DND-41 (cell line): ENCODE measurements around the gene KLF17.

Experiments
- ATAC-seq: fragments of 200-7000 bp; cut with Tn5 transposase; 3 replicates; pipeline ENCODE4 v1.9.1; 2021; ENCODE audit warnings: low read depth; ENCODE audit not compliant: insufficient read depth
- DNase-seq: peaks from one replicate; pipeline ENCODE4 v3.0.0-alpha.2; 2020
- H2AFZ ChIP-seq: 2 replicates; pipeline ENCODE4 v1.6.0; 2012; ENCODE audit warnings: low read depth, low read length
- H3K27ac ChIP-seq: 2 replicates; pipeline ENCODE4 v1.5.1; 2012; ENCODE audit warnings: low read length, inconsistent platforms
- H3K27me3 ChIP-seq: fragments of 200-600 bp; sonication (generic); 2 replicates; pipeline ENCODE4 v1.6.0; 2012; ENCODE audit warnings: low read length, mild to moderate bottlenecking, inconsistent platforms; ENCODE audit not compliant: insufficient read depth, poor library complexity
- H3K36me3 ChIP-seq: 2 replicates; pipeline ENCODE4 v1.5.1; 2012; ENCODE audit warnings: low read length, inconsistent platforms; ENCODE audit not compliant: insufficient read depth
- H3K4me1 ChIP-seq: 2 replicates; pipeline ENCODE4 v1.5.1; 2012; ENCODE audit warnings: mild to moderate bottlenecking, low read length; ENCODE audit not compliant: insufficient read depth
- H3K4me2 ChIP-seq: 2 replicates; pipeline ENCODE4 v1.6.0; 2012; ENCODE audit warnings: mild to moderate bottlenecking, moderate library complexity, low read length, inconsistent platforms; ENCODE audit not compliant: insufficient read depth
- H3K4me3 ChIP-seq, 2 experiments: fragments of 200-600 bp in 1 of 2; shearing (Covaris generic) in 1 of 2; 2 replicates each; pipeline ENCODE4 v1.5.1; 2012 to 2016; ENCODE audit warnings: inconsistent platforms in 2 of 2, low read length in 2 of 2, mild to moderate bottlenecking in 2 of 2, low read depth in 1 of 2, moderate library complexity in 1 of 2
- H3K79me2 ChIP-seq: 2 replicates; pipeline ENCODE4 v1.6.0; 2012; ENCODE audit warnings: low read length, inconsistent platforms; ENCODE audit not compliant: insufficient read depth
- H3K9ac ChIP-seq: 2 replicates; pipeline ENCODE4 v1.6.0; 2012; ENCODE audit warnings: low read depth, mild to moderate bottlenecking, inconsistent platforms, low read length, moderate library complexity
- H3K9me3 ChIP-seq: 2 replicates; pipeline ENCODE4 v1.5.1; 2012; ENCODE audit warnings: low read length, moderate library complexity, mild to moderate bottlenecking, inconsistent platforms; ENCODE audit not compliant: insufficient read depth, severe bottlenecking
- H4K20me1 ChIP-seq: 2 replicates; pipeline ENCODE4 v1.6.0; 2012; ENCODE audit warnings: low read length; ENCODE audit not compliant: insufficient read depth
- CTCF ChIP-seq: IDR thresholded peaks from 2 replicates; pipeline ENCODE4 v1.5.1; 2012; ENCODE audit warnings: borderline replicate concordance, low read length, moderate library complexity, mild to moderate bottlenecking; ENCODE audit not compliant: poor library complexity, severe bottlenecking; ENCODE audit errors: extremely low read depth
- EZH2 ChIP-seq: IDR thresholded peaks from 3 replicates; pipeline ENCODE4 v1.6.1; 2012; ENCODE audit warnings: borderline replicate concordance, low read depth, mild to moderate bottlenecking, moderate library complexity, low read length, inconsistent platforms; ENCODE audit not compliant: severe bottlenecking

The KLF17 gene

DNA sequence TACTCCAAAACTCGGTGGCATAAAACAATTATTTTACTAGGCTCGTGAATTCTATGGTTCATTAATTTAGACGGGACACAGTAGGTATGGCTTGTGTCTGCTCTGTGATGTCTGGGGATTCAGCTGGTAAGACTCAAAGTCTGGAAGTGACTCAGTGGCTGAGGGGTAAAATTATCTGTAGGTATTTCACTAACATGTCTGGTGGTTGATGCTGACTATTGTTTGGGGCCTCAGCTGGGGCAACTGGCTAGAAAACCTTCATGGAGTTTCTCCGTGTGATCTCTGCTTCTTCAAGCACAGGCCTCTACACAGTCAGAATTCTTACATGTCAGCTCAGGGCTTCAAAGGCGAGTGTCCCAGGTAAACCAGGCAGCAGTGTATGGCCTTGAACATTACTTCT is 41.2 kb upstream of the KLF17 start:
- Histone ChIP-seq H3K4me2 (no peak overlapping the region), H3K4me3 (no peak overlapping the region), H3K27me3 (peaks cover 16% of the 10 kb centered on the region), H3K36me3 (no peaks in the 10 kb centered on the region), H3K79me2 (no peaks in the 10 kb centered on the region), H4K20me1 (no peaks in the 10 kb centered on the region), H2AFZ (no peak overlapping the region), H3K9ac (no peak overlapping the region), H3K27ac (no peak overlapping the region), H3K9me3 (no peaks in the 10 kb centered on the region), H3K4me1 (no peaks in the 10 kb centered on the region)
- ATAC-seq (no peak), DNase-seq (no peak)
- TF ChIP-seq EZH2 (no peak), CTCF (no peak)

DNA sequence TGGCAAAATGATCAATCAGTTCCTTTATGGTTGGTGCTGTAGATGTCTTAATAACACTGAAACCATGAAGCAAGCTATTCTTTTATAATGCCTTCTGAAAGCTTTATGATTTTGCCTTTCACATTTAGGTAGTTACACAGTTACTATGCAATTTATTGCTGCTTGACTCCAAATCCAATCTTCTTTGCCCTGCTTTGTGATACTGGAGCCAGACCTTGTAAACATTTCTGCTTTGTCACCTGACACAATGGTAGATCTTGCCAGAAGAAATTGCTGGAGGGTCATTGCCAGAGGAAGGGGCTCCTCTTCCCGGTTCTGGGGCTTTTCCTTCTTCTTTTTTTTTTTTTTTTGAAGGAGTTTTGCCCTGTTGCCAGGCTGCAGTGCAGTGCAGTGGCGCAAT is 40.5 kb upstream of the KLF17 start:
- H4K20me1 ChIP-seq: no peaks in the 10 kb centered on the region
- H3K4me3 ChIP-seq: no peak overlapping the region
- DNase-seq (no peak), ATAC-seq (no peak)
- no peak overlapping the region for H3K27ac ChIP-seq
- no peaks in the 10 kb centered on the region for H3K36me3 ChIP-seq
- H3K79me2 ChIP-seq: no peaks in the 10 kb centered on the region
- no peaks in the 10 kb centered on the region for H3K4me1 ChIP-seq
- no peaks in the 10 kb centered on the region for H3K9me3 ChIP-seq
- no peak overlapping the region for H3K4me2 ChIP-seq
- H3K9ac ChIP-seq: no peak overlapping the region
- H3K27me3 ChIP-seq: peaks cover 16% of the 10 kb centered on the region
- no peak overlapping the region for H2AFZ ChIP-seq
- TF ChIP-seq CTCF (no peak), EZH2 (no peak)

DNA sequence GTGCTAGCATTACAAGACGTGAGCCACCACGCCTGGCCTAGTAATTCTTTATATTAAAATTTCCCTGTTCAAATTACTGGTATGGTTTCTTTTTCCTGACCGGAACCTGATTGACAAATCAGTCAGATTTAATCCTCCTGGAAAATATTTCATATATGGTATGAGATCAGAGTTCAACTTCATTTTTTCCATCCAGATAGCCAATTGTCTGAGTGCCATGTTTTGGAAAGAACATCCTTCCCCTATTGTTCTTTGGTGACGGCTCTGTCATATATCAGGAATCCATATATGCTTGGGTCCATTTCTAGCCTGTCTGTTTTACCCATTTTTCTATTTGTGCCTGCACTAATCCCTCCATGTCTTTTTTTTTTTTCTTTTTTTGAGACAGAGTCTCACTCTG is 39.1 kb upstream of the KLF17 start:
- Histone ChIP-seq H3K9me3 (no peaks in the 10 kb centered on the region), H3K79me2 (no peaks in the 10 kb centered on the region)
- TF ChIP-seq CTCF: no peak
- no peak for TF ChIP-seq EZH2

More for the DNA sequence above, 39.1 kb upstream of the KLF17 start:
- H2AFZ ChIP-seq: no peak overlapping the region
- no peak overlapping the region for H3K27ac ChIP-seq
- peaks cover 16% of the 10 kb centered on the region for H3K27me3 ChIP-seq
- no peaks in the 10 kb centered on the region for H3K4me1 ChIP-seq
- no peaks in the 10 kb centered on the region for H4K20me1 ChIP-seq
- H3K36me3 ChIP-seq: no peaks in the 10 kb centered on the region
- DNase-seq: no peak
- no peak overlapping the region for H3K9ac ChIP-seq
- H3K4me3 ChIP-seq: no peak overlapping the region
- no peak overlapping the region for H3K4me2 ChIP-seq
- ATAC-seq: no peak
